Measurements from ENCODE around the gene FOXP2.

The FOXP2 gene

DNA sequence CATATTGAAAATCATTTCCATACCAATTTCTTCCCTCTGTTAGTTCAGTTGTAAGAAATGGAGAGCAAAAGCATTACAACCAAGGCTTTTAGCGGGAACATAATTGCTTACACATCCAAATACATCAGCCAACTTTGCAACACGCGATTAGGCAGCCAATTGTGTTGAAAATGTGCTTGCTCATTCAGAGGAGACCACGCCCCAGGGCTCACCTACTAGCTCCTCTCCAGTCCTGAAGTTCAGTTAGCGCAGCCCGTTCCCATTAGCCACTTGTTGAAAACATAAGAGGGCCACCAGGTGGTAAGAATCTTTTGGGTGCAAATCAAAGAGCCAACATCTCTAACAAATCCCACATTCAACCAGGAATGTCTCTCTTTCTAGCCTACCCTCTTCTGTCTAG is 294.0 kb downstream of the FOXP2 start:
- H3K27me3 Mint-ChIP-seq, result peaks cover 11% of the 10 kb centered on the region
- H3K4me3 Mint-ChIP-seq, result no peak overlapping the region
- no peaks in the 10 kb centered on the region for H3K9me3 Mint-ChIP-seq
- H3K4me1 Mint-ChIP-seq (ENCODE audit: low read depth), result no peaks in the 10 kb centered on the region
- no peak overlapping the region for H3K27ac Mint-ChIP-seq
- no peaks in the 10 kb centered on the region for H3K36me3 Mint-ChIP-seq (ENCODE audit: low read depth)

DNA sequence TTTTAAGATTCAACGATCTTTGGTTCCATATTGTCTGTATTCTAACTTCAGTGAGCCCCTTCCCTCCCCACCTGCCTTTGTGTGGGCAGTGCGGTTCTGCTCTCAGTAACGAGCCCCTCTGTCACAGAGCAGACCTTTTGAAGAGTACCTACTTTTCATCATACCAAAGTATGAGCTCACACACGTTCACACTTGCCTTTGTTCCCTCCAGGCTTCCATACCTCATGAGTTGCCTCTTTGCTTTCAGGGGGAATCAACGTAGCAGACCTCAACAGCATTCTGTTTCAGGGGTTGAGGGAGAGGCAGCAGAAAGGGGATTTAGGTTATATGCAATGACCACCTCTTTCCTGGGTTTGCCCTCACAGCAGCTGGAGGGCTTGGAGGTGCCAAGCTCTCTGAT is 295.9 kb downstream of the FOXP2 start:
- H3K4me1 Mint-ChIP-seq (ENCODE audit: low read depth), result no peaks in the 10 kb centered on the region
- no peaks in the 10 kb centered on the region for H3K9me3 Mint-ChIP-seq
- H3K27me3 Mint-ChIP-seq, result peaks cover 14% of the 10 kb centered on the region
- H3K36me3 Mint-ChIP-seq (ENCODE audit: low read depth), result no peaks in the 10 kb centered on the region
- no peak overlapping the region for H3K27ac Mint-ChIP-seq
- H3K4me3 Mint-ChIP-seq, result no peak overlapping the region

DNA sequence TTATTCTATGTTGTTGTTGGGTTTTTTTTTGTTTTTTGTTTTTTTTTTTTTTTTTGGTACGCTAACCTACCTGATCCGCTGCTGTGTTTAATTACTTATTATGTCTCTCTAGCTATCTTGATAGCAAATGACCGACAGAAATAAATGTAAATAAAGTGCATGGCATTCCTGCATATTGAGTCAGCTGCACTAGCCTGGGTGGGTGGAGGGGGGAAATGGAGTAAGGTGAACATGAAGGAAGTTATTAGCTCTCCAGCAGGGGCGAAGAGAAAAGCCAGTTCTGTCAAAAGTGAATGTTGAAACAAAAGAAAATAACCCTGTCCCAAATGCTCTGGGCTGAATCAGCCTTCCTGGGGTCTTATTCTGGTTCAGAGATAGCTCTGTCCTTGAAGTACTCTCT is 296.6 kb downstream of the FOXP2 start:
- Mint-ChIP-seq H3K4me1 (ENCODE audit: low read depth) (no peaks in the 10 kb centered on the region), H3K9me3 (no peaks in the 10 kb centered on the region), H3K27ac (no peak overlapping the region), H3K4me3 (no peak overlapping the region), H3K27me3 (peaks cover 14% of the 10 kb centered on the region), H3K36me3 (ENCODE audit: low read depth) (no peaks in the 10 kb centered on the region)

DNA sequence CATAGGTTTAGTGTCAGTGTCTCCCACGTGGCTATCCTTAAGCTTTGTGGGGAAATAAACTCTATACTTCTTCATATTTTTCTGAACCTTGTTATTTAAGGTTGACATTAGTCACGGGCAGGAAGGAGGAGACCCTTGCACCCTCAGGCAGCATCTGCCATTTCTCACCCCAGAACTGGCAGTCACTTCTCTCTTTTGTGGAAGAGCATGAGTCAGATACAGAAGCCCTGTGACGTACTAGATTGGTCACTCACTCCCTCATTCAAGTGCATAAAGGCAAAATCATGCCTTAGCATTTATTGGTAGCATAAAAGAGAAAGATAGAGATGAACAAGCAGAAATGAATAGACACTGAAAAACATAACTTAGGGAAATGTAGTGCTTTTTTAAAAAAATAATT is 301.3 kb downstream of the FOXP2 start:
- H3K4me3 Mint-ChIP-seq, result no peak overlapping the region
- peaks cover 6% of the 10 kb centered on the region for H3K4me1 Mint-ChIP-seq (ENCODE audit: low read depth)
- no peak overlapping the region for H3K27ac Mint-ChIP-seq
- H3K36me3 Mint-ChIP-seq (ENCODE audit: low read depth), result no peaks in the 10 kb centered on the region
- no peaks in the 10 kb centered on the region for H3K9me3 Mint-ChIP-seq
- peaks cover 5% of the 10 kb centered on the region for H3K27me3 Mint-ChIP-seq

DNA sequence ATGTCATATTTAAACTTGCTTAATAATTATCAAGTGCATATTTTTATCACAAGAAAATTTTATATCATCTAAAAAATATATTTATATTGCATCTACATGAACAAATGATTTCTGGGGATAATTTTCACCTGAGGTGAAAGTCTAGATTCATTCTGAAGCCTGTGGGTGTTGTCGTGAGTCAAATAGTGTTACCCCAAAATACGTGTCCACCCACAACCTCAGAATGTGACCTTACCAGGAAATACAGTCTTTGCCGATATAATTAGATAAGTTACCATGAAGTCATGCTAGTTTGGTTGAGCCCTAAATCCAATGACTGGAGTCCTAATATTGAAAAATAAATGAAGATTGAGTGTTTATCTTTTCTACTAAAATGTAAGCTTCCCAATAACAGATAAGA is 304.2 kb downstream of the FOXP2 start:
- H3K27me3 Mint-ChIP-seq, result peaks cover 1% of the 10 kb centered on the region
- H3K36me3 Mint-ChIP-seq (ENCODE audit: low read depth), result no peaks in the 10 kb centered on the region
- no peak overlapping the region for H3K4me3 Mint-ChIP-seq
- H3K9me3 Mint-ChIP-seq, result no peaks in the 10 kb centered on the region
- no peak overlapping the region for H3K27ac Mint-ChIP-seq
- peaks cover 6% of the 10 kb centered on the region for H3K4me1 Mint-ChIP-seq (ENCODE audit: low read depth)

DNA sequence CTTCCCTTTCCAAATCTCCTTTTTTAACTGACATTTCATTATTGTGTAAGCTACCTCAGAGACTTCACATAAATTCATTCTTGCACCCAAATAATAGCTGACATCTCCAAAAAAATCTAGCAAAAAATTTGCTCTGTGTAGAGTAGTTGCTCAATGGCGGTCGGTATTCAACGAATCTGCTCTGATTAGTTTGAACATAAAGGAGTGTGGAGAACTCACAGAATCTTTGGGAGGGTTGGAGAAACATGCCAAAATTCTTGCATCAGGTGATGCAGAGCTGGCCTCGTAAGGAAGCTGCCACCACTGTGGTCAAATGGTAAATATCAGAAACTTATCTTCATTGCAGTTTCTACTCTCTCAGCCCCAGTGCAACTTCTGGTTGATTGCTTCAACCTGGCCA is 306.1 kb downstream of the FOXP2 start:
- Mint-ChIP-seq H3K4me1 (ENCODE audit: low read depth) (peaks cover 6% of the 10 kb centered on the region), H3K9me3 (no peaks in the 10 kb centered on the region), H3K36me3 (ENCODE audit: low read depth) (no peaks in the 10 kb centered on the region), H3K27ac (no peak overlapping the region), H3K4me3 (no peak overlapping the region), H3K27me3 (no peaks in the 10 kb centered on the region)

DNA sequence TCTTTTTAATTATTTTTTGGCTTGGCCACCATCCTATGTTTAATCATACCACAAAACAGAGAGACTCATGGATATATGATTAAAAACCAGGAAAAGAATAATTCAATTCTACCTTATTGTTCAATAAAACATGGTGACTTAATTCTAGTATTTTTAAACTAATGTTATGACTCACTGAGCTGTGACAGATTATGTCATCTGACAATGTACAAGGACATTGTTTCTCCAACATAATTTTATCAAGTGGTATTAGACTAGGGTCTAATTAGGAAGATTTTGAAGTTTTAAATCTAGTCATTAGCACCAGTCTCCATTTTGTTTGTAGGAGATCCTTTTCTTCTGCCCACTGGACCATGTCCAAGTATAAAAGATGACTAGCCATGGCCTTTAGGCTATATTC is 307.9 kb downstream of the FOXP2 start:
- Mint-ChIP-seq H3K9me3 (no peaks in the 10 kb centered on the region), H3K27ac (no peak overlapping the region), H3K36me3 (ENCODE audit: low read depth) (no peaks in the 10 kb centered on the region), H3K27me3 (no peaks in the 10 kb centered on the region), H3K4me3 (no peak overlapping the region), H3K4me1 (ENCODE audit: low read depth) (peaks cover 6% of the 10 kb centered on the region)

DNA sequence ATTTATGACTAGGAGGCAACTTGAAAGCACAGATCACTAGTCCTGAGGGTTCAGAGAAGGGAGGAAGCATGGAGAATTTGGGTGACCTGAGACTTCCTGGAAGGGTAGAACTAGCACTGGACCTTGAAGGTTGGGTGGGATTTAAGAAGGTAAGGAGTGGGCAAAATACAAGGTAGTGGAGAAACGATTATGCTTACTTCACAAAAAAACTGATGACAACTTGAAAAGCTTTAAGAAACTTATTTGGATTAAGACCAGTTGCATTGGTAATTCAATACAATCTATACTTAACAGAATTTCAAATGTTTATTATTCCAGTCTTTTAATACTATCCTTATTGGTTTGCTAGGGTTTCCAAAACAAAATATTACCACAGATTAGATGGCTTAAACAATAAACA is 308.7 kb downstream of the FOXP2 start:
- no peaks in the 10 kb centered on the region for H3K27me3 Mint-ChIP-seq
- H3K4me1 Mint-ChIP-seq (ENCODE audit: low read depth), result peaks cover 6% of the 10 kb centered on the region
- H3K9me3 Mint-ChIP-seq, result no peaks in the 10 kb centered on the region
- H3K27ac Mint-ChIP-seq, result no peak overlapping the region
- no peak overlapping the region for H3K4me3 Mint-ChIP-seq
- H3K36me3 Mint-ChIP-seq (ENCODE audit: low read depth), result no peaks in the 10 kb centered on the region

DNA sequence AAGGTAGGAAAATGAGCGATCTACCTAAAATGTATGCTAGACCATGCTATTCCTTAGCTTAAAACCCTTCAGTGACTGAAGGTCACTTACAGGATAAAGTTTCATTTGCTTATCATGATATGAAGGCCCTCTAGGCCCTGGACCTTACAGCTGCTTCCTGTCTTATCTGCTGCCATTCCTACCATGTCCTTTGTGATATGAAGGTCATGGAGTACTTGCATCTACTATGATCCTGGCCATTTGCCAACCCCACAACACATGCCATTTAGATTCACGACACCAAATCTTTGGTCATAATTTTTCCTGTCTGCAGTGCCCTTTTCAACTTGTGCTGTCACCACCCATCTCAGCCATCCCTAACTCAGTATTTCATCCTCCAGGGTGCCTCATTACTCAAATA is 325.5 kb downstream of the FOXP2 start:
- Mint-ChIP-seq H3K4me3 (no peak overlapping the region), H3K36me3 (ENCODE audit: low read depth) (no peaks in the 10 kb centered on the region), H3K9me3 (no peaks in the 10 kb centered on the region), H3K4me1 (ENCODE audit: low read depth) (no peaks in the 10 kb centered on the region), H3K27me3 (peaks cover 7% of the 10 kb centered on the region), H3K27ac (no peak overlapping the region)

DNA sequence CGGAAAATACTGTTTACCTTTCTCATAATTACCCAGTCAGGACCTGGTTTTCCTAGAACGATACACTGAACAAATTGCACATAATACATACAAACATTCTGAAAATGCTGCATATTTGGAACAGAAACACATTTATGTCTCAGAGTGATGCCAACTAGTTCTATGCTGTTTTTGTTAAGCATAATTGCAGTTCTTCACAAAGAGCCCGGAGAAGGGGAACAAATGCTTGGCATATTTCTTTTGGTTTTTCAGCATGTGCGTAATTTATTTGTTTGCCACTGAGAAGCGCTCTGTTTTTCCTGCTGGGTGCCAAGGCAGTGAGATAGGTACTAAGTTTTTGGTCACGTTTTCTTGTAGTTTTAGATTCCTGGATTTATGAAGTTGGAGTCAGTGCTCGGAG is 326.3 kb downstream of the FOXP2 start:
- H3K4me3 Mint-ChIP-seq, result no peak overlapping the region
- H3K36me3 Mint-ChIP-seq (ENCODE audit: low read depth), result no peaks in the 10 kb centered on the region
- H3K9me3 Mint-ChIP-seq, result no peaks in the 10 kb centered on the region
- H3K27ac Mint-ChIP-seq, result no peak overlapping the region
- H3K4me1 Mint-ChIP-seq (ENCODE audit: low read depth), result no peaks in the 10 kb centered on the region
- H3K27me3 Mint-ChIP-seq, result peaks cover 7% of the 10 kb centered on the region

DNA sequence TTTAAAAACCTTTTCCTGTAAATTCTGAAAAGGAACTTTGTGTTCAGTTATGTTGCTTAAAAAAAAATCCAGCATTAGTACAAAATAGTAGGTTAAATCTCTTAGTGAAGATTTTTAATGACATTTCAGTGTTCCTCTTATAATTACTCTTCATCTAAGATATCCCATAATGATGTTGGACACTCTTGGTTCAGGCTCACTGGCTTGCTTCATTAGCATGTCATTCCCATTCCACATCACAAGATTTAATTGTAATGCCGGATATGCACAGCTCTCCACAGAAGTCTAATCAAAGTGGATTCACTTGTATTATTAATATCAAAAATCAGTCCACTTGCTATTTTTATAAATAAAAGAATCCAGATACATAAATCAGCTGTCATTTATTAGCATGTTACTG is 327.3 kb downstream of the FOXP2 start:
- no peaks in the 10 kb centered on the region for H3K4me1 Mint-ChIP-seq (ENCODE audit: low read depth)
- no peak overlapping the region for H3K4me3 Mint-ChIP-seq

More for the DNA sequence above, 327.3 kb downstream of the FOXP2 start:
- H3K36me3 Mint-ChIP-seq (ENCODE audit: low read depth), result no peaks in the 10 kb centered on the region
- H3K27ac Mint-ChIP-seq, result no peak overlapping the region
- H3K27me3 Mint-ChIP-seq, result peaks cover 11% of the 10 kb centered on the region
- H3K9me3 Mint-ChIP-seq, result no peaks in the 10 kb centered on the region
